Lower leg skin (tissue), 3 donors: ENCODE results near the gene MCM6.

Experiments used
- POLR2A ChIP-seq, 2 donors: fragments of 450-650 bp; IDR thresholded peaks; one replicate each; pipeline ENCODE4 v1.6.1; 2016 to 2017; ENCODE audit warnings: antibody characterized with exemption in 2 of 2, mild to moderate bottlenecking in 1 of 2, moderate library complexity in 1 of 2
- TF ChIP-seq, protein P1 (sequence below), 3 donors: fragments of 450-650 bp; IDR thresholded peaks; one replicate each; pipeline ENCODE4 v1.5.1; 2016; ENCODE audit warnings: antibody characterized with exemption in 3 of 3, mild to moderate bottlenecking in 3 of 3, moderate library complexity in 2 of 3

DNA sequence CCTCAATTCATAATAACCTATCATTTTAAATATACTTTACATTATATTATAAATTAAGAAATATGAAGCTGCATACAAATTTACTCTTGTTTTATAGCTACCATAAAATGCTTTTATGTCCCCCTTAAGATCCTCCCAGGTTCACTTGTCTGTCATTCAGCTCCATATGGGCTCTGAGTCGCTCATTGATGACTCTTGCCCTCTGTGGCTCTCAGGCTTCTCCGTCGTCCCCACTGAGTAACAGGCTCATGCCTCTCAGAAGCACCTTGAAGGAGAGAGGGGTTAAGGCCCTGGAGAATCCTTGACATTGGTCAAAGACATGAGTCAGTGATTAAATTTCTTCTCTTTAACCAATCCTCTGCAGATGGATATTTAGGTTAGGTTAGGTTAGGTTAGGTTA, 6.2 kb upstream of the MCM6 start:
- TF ChIP-seq, protein P1, sequence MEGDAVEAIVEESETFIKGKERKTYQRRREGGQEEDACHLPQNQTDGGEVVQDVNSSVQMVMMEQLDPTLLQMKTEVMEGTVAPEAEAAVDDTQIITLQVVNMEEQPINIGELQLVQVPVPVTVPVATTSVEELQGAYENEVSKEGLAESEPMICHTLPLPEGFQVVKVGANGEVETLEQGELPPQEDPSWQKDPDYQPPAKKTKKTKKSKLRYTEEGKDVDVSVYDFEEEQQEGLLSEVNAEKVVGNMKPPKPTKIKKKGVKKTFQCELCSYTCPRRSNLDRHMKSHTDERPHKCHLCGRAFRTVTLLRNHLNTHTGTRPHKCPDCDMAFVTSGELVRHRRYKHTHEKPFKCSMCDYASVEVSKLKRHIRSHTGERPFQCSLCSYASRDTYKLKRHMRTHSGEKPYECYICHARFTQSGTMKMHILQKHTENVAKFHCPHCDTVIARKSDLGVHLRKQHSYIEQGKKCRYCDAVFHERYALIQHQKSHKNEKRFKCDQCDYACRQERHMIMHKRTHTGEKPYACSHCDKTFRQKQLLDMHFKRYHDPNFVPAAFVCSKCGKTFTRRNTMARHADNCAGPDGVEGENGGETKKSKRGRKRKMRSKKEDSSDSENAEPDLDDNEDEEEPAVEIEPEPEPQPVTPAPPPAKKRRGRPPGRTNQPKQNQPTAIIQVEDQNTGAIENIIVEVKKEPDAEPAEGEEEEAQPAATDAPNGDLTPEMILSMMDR (IDR thresholded peaks at IDR 0.05): no peak
- TF ChIP-seq POLR2A (IDR thresholded peaks at IDR 0.05): no peak
